Measurements from ENCODE around the gene ATP5MK.

The ATP5MK gene

GRCh38 chr10:103443475-103444185 lies 47.4 kb upstream of the ATP5MK start (continued):
- TF ChIP-seq PRDM2 (tag by site-specific recombination; IDR thresholded peaks at IDR 0.05; ENCODE audit: borderline replicate concordance) (no peak), KLF16 (tag by site-specific recombination; IDR thresholded peaks at IDR 0.05) (no peak), ZFP37 (tag by site-specific recombination; IDR thresholded peaks at IDR 0.05) (no peak), MYNN (tag by site-specific recombination; IDR thresholded peaks at IDR 0.05; ENCODE audit: borderline replicate concordance) (no peak), ZNF561 (tag by site-specific recombination; IDR thresholded peaks at IDR 0.05; ENCODE audit: borderline replicate concordance) (no peak), ZNF555 (tag by site-specific recombination; conservative IDR thresholded peaks at IDR 0.05) (no peak), ZNF2 (tag by site-specific recombination; IDR thresholded peaks at IDR 0.05) (no peak), ZNF292 (tag by site-specific recombination; IDR thresholded peaks at IDR 0.05; ENCODE audit: borderline replicate concordance, low read depth) (no peak), ZNF26 (tag by site-specific recombination; IDR thresholded peaks at IDR 0.05) (no peak), ZNF629 (tag by site-specific recombination; IDR thresholded peaks at IDR 0.05) (no peak), SP2 (tag by site-specific recombination; IDR thresholded peaks at IDR 0.05) (no peak), ZSCAN4 (tag by site-specific recombination; IDR thresholded peaks at IDR 0.05) (no peak), ZBTB1 (tag by site-specific recombination; IDR thresholded peaks at IDR 0.05) (no peak)

- ChIA-PET POLR2A (no interaction called here), CTCF (interaction anchor here (1.0 kb wide), 1 partner anchor 26 kb away, joined by 4 read pairs; no protein-coding TSS in a partner anchor)
- no peak overlapping the region for H3K4me3 ChIP-seq (ENCODE audit: low read depth, low read length)
- TF ChIP-seq SP2 (tag by site-specific recombination; IDR thresholded peaks at IDR 0.05): no peak
- no peak for TF ChIP-seq PATZ1 (tag by site-specific recombination; IDR thresholded peaks at IDR 0.05)
- TF ChIP-seq GLIS1 (tag by site-specific recombination; IDR thresholded peaks at IDR 0.05): peak; percentile 43
- TF ChIP-seq GFI1B (tag by site-specific recombination; IDR thresholded peaks at IDR 0.05): no peak
- TF ChIP-seq BCL6B (tag by site-specific recombination; IDR thresholded peaks at IDR 0.05): no peak
- TF ChIP-seq ZNF133 (tag by site-specific recombination; IDR thresholded peaks at IDR 0.05): no peak
- no peak for TF ChIP-seq ZNF174 (tag by site-specific recombination; IDR thresholded peaks at IDR 0.05)
- H3K4me1 ChIP-seq (ENCODE audit: control insufficient read depth, insufficient read depth, low read length): no peaks in the 10 kb centered on the region
- peaks cover 29 to 94% of the 10 kb centered on the region in 2 experiments; a peak in 2 of 3 replicates for H3K36me3 ChIP-seq (ENCODE audit: control insufficient read depth in 2 of 2, insufficient read depth in 1 of 2, low read length in 2 of 2)
- no peaks in the 10 kb centered on the region for H3K9me3 ChIP-seq (ENCODE audit: control insufficient read depth, insufficient read depth, low read depth, low read length)
- no peak overlapping the region for H3K27ac ChIP-seq (ENCODE audit: extremely low read depth, low read depth, low read length)
These were observed 45.8 kb upstream of the ATP5MK start for GRCh38 chr10:103442031-103442461.

All from HEK293 (cell line).